Measurements from ENCODE around the gene TENM4.

- no peak for TF ChIP-seq POLR2A (IDR thresholded peaks at IDR 0.05)
- TF ChIP-seq POLR2AphosphoS5 (IDR thresholded peaks at IDR 0.05), result no peak
Observed at GRCh38 chr11:79044201-79044600, 396.6 kb downstream of the TENM4 start.
